Measurements from ENCODE around the gene ADCY5.
"Not testable (repeated sequence)": the region's sequence is repeated elsewhere in the genome, so short reads cannot be mapped to it uniquely, and the experiment has no call there.

The ADCY5 gene

DNA sequence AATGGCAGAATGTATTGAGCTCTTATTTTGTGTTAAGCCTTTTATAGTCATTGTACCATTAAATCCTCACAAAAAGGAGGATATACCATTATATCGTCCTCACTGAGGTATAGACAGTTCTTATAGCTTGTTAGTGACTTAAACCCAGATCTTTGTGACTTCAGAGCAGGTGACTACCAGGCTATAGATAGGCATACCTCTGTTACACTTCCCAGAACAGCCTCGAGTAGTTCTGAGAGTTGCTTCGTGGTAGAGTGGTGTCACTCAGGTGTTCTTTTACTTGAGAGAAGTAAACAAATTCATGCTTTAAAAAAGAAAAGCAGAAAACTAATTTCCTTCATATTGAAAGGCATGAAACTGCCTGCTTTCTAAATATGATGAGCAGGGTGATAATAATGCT lies 187.2 kb downstream of the ADCY5 start:
- DNase-seq (ENCODE audit: low read depth), result no peak

GRCh38 chr3:123258811-123259420 lies 190.0 kb downstream of the ADCY5 start:
- DNase-seq (ENCODE audit: low read depth), result peak; percentile 61

- DNase-seq (ENCODE audit: low read depth), result peak; percentile 12
Observed at GRCh38 chr3:123258359-123258758, 190.5 kb downstream of the ADCY5 start.

- no peak for DNase-seq (ENCODE audit: low read depth)
Observed at GRCh38 chr3:123256256-123256655, 192.6 kb downstream of the ADCY5 start.

DNA sequence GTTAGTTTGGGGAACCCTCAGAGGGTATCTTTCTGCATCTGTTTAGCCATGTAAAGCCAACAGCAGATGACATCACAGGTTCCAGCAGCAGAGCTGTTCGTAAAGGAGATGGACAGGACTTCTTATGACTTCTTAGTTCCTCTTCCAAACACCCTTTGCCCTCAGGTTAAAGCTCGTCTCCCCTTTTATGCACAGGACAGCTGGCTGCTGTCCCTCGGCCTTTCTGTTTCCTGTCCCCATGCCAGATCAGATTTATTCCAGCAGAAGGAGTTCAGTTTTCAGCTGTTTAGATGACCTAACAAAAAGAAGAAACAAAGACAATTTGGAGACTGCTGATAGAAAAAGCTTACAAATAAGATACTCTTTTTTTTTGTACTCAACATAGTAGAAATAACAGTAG lies 202.0 kb downstream of the ADCY5 start:
- DNase-seq (ENCODE audit: low read depth), result no peak

DNA sequence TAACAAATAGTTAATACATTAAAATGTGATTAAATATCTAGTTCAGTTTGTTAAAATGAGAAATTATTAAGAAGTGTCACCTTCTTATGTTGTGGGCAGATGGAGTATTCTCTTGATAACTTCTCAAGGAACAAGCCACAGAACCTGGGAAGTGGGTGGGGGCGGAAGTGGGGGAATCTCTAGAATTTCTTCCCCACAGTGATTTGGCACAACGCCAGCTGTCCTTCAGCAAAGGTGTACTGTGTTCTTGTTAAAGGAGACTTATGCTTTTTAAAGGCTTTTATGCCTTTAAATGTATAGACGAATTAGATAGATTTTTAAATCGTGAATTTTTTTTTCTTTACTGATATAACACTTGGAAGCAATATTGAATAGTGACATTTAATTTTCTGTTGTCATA lies 204.8 kb downstream of the ADCY5 start:
- DNase-seq (ENCODE audit: low read depth), result no peak

- no peak for DNase-seq (ENCODE audit: low read depth)
Observed at GRCh38 chr3:123239756-123240155, 209.1 kb downstream of the ADCY5 start.

GRCh38 chr3:123239186-123239585 lies 209.7 kb downstream of the ADCY5 start:
- not testable (repeated sequence) for DNase-seq (ENCODE audit: low read depth)

DNA sequence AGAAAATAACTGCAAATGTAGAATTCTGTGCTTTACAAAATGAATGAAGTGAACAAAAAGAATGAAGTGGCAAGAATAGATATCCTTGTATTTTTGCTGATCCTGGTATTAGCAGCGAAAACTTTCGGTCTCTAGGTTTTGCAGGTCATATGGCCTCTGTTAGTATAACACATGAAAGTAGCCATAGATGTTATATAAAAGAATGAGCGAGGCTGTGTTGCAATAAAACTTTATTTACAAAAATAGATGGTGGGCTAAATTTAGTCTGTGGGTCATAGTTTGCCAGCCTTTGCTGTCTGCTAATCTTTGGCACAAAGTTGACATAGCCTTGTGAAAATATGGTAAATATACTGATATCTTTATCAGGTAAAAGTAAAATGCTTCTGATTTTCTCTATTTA lies 212.0 kb downstream of the ADCY5 start:
- no peak for DNase-seq (ENCODE audit: low read depth)
